OCI-LY7 (cell line): ENCODE measurements around the gene PHACTR1.

ENCODE experiments used
- CTCF ChIP-seq: fragments of 200-600 bp; sonication (generic); conservative IDR thresholded peaks from 2 replicates; pipeline ENCODE4 v1.5.1; 2014; ENCODE audit warnings: mild to moderate bottlenecking, antibody characterized with exemption, low read length, moderate library complexity, mixed read lengths
- EZH2phosphoT487 ChIP-seq: fragments of 200-600 bp; sonication (generic); IDR thresholded peaks from 2 replicates; pipeline ENCODE4 v1.6.1; 2018; ENCODE audit warnings: low read depth, borderline replicate concordance, mild to moderate bottlenecking, mixed run types, antibody characterized with exemption, low read length, moderate library complexity, mixed read lengths

- TF ChIP-seq CTCF (no peak), EZH2phosphoT487 (no peak)
Observed at GRCh38 chr6:13268913-13269518, 552.4 kb downstream of the PHACTR1 start.
